ENCODE measurements around the gene PYDC2. TPM values are rescaled to one million over a fixed set of nuclear protein-coding genes. Genes with fewer than 3 reads are reported as not detected.

The PYDC2 gene
- total and polyA plus RNA-seq, 2 of the 8 experiments (the other 6 are each of a cell fraction or from before 2014, with no cell fraction given) = not detected

GRCh38 chr3:191449256-191449655 is 11.7 kb upstream of the PYDC2 start:
- FAIRE-seq (no peak), DNase-seq (ENCODE audit: low read depth in 1 of 2, low spot score in 2 of 2) (no peak)
- H2BK5ac ChIP-seq (ENCODE audit: low read depth, low read length) = no peak overlapping the region
- H4K8ac ChIP-seq (ENCODE audit: extremely low read depth, insufficient read depth, low read length) = no peak overlapping the region
- H3K4me1 ChIP-seq (replicated peaks in 1 of 4; ENCODE audit: control insufficient read depth in 3 of 4, insufficient read depth in 4 of 4, low read length in 3 of 4) = no peaks in the 10 kb centered on the region
- no peak overlapping the region for H3K9ac ChIP-seq (replicated peaks in 1 of 4; ENCODE audit: extremely low read depth in 1 of 4, low read depth in 3 of 4, low read length in 3 of 4)
- H3K23ac ChIP-seq (ENCODE audit: insufficient read length) = no peak overlapping the region
- H2AK5ac ChIP-seq (ENCODE audit: low read depth, low read length) = no peak overlapping the region
- H2BK12ac ChIP-seq (ENCODE audit: low read depth, low read length) = peak overlapping the region; percentile 50; the same call in 1 of the 2 replicates
- H3K9me3 ChIP-seq (ENCODE audit: insufficient read depth in 2 of 2, low read depth in 1 of 2, low read length in 1 of 2) = no peaks in the 10 kb centered on the region
- H2AFZ ChIP-seq (ENCODE audit: low read length) = 0 out of 2 replicates have a peak overlapping the region, but pooled peaks have one; percentile 7
- no peaks in the 10 kb centered on the region for H3K23me2 ChIP-seq (ENCODE audit: low read depth, low read length)
- 0 out of 8 replicates have a peak, but pooled peaks cover 0 to 2% (median 0%) of the 10 kb centered on the region in 4 experiments for H3K36me3 ChIP-seq (ENCODE audit: control insufficient read depth in 2 of 4, insufficient read depth in 4 of 4, low read length in 3 of 4)
- H3K79me1 ChIP-seq (ENCODE audit: low read depth, low read length) = no peaks in the 10 kb centered on the region; the same call in 1 of the 2 replicates
- H4K91ac ChIP-seq (replicated peaks; ENCODE audit: insufficient read length, low read length) = no peak overlapping the region
- H3K4me3 ChIP-seq (ENCODE audit: extremely low read depth in 1 of 4, insufficient read depth in 2 of 4, low read depth in 3 of 4, low read length in 4 of 4) = no peak overlapping the region
- no peak overlapping the region for H3K4ac ChIP-seq (replicated peaks; ENCODE audit: insufficient read length, low read depth, low read length)
- no peak overlapping the region for H2BK120ac ChIP-seq (replicated peaks; ENCODE audit: low read depth, low read length)
- no peak overlapping the region for H2BK15ac ChIP-seq (ENCODE audit: low read length)
- no peaks in the 10 kb centered on the region for H3K27me3 ChIP-seq (replicated peaks in 1 of 4; ENCODE audit: control insufficient read depth in 3 of 4, extremely low read depth in 1 of 4, insufficient read depth in 3 of 4, low read length in 3 of 4)
- 33% methylated on average over 1 of the region's 1 CpG; no CpG with 5 or more reads in 1 of the 2 experiments for WGBS, 2 experiments (ENCODE audit: extremely low coverage in 1 of 2, insufficient coverage in 1 of 2, insufficient read length in 1 of 2, insufficient replicate concordance in 2 of 2, low coverage in 1 of 2, low lambda C conversion rate in 2 of 2, missing lambda C conversion rate in 1 of 2)
- H3K56ac ChIP-seq (replicated peaks; ENCODE audit: insufficient read length, low read depth, low read length) = no peak overlapping the region
- H3K79me2 ChIP-seq (ENCODE audit: control insufficient read depth in 1 of 2, insufficient read depth in 2 of 2, low read length in 2 of 2) = no peaks in the 10 kb centered on the region
- no peaks in the 10 kb centered on the region for H4K20me1 ChIP-seq (replicated peaks in 1 of 2; ENCODE audit: control insufficient read depth in 1 of 2, insufficient read depth in 2 of 2, low read length in 2 of 2)
- no peak overlapping the region for H3K27ac ChIP-seq (ENCODE audit: low read depth, low read length)
- H2BK20ac ChIP-seq (ENCODE audit: low read length) = no peak overlapping the region
- H3K14ac ChIP-seq (ENCODE audit: insufficient read length) = no peak overlapping the region
- no peak overlapping the region for H3K18ac ChIP-seq (ENCODE audit: extremely low read depth, low read length)
- ChIA-PET POLR2A (ENCODE audit: partially characterized antibody) (no interaction called here), CTCF (ENCODE audit: partially characterized antibody) (no interaction called here)
- H4K5ac ChIP-seq (ENCODE audit: insufficient read length, low read depth, low read length) = no peak overlapping the region
- H3K4me2 ChIP-seq (ENCODE audit: insufficient read depth in 1 of 2, low read depth in 2 of 2, low read length in 2 of 2) = no peak overlapping the region
- TF ChIP-seq NANOG (IDR thresholded peaks at IDR 0.05; ENCODE audit: insufficient read depth, low read depth, low read length, poor library complexity, severe bottlenecking) = no peak

Data from H1 (cell line).